ENCODE data around the gene TNP1. TPM values are rescaled to one million over a fixed set of nuclear protein-coding genes. Genes with fewer than 3 reads are reported as not detected.
A peak's percentile ranks its signal among the peaks of the same experiment; 100 is the strongest.

The TNP1 gene
- total RNA-seq, 2 donors from 2014 or later: not detected

GRCh38 chr2:216851486-216852090, 8.3 kb downstream of the TNP1 start:
- no peak for ATAC-seq
- DNase-seq: no peak
- intact Hi-C loops (cut with DNase I): no loop called here

GRCh38 chr2:216850665-216851322, 9.1 kb downstream of the TNP1 start:
- ATAC-seq: no peak
- no peak for DNase-seq
- intact Hi-C loops (cut with DNase I): no loop called here

- DNase-seq: peak; percentile 73
- ATAC-seq: peak; percentile 82 to 88
- intact Hi-C loops (cut with DNase I): no loop called here
These were observed 9.9 kb downstream of the TNP1 start for GRCh38 chr2:216849987-216850386.

GRCh38 chr2:216845426-216845825, 14.4 kb downstream of the TNP1 start:
- intact Hi-C loops (cut with DNase I): no loop called here
- ATAC-seq (no peak), DNase-seq (no peak)

- peak in 1 of 2 donors; percentile 72 for ATAC-seq
- peak; percentile 35 for DNase-seq
- intact Hi-C loops (cut with DNase I): no loop called here
These were observed 17.2 kb downstream of the TNP1 start for GRCh38 chr2:216842636-216843035.

GRCh38 chr2:216839688-216840087, 20.2 kb downstream of the TNP1 start:
- intact Hi-C loops (cut with DNase I): no loop called here
- ATAC-seq (no peak), DNase-seq (no peak)

- intact Hi-C loops (cut with DNase I): no loop called here
- DNase-seq: peak; percentile 25
- ATAC-seq: peak; percentile 64 to 74
These were observed 21.7 kb downstream of the TNP1 start for GRCh38 chr2:216838151-216838550.

- intact Hi-C loops (cut with DNase I): no loop called here
- DNase-seq (no peak), ATAC-seq (no peak)
These were observed 22.1 kb downstream of the TNP1 start for GRCh38 chr2:216837740-216838139.

GRCh38 chr2:216833061-216833460, 26.8 kb downstream of the TNP1 start:
- DNase-seq (no peak), ATAC-seq (peak; percentile 9 to 77)
- intact Hi-C loops (cut with DNase I): no loop called here

GRCh38 chr2:216830346-216830745, 29.5 kb downstream of the TNP1 start:
- intact Hi-C loops (cut with DNase I): no loop called here
- ATAC-seq: no peak
- no peak for DNase-seq

- intact Hi-C loops (cut with DNase I): no loop called here
- ATAC-seq (peak; percentile 87 to 92), DNase-seq (peak; percentile 89)
These were observed 30.3 kb downstream of the TNP1 start for GRCh38 chr2:216829533-216829932.

GRCh38 chr2:216827073-216827720, 32.7 kb downstream of the TNP1 start:
- no peak for DNase-seq
- ATAC-seq: peak; percentile 10 to 31
- intact Hi-C loops (cut with DNase I): no loop called here

- no peak for ATAC-seq
- no peak for DNase-seq
- intact Hi-C loops (cut with DNase I): no loop called here
These were observed 37.4 kb downstream of the TNP1 start for GRCh38 chr2:216822470-216822869.

GRCh38 chr2:216820709-216821108, 39.2 kb downstream of the TNP1 start:
- no peak for DNase-seq
- intact Hi-C loops (cut with DNase I): no loop called here

GRCh38 chr2:216819766-216820165, 40.1 kb downstream of the TNP1 start:
- intact Hi-C loops (cut with DNase I): no loop called here
- no peak for ATAC-seq
- DNase-seq: no peak

More at GRCh38 chr2:216820709-216821108, 39.2 kb downstream of the TNP1 start:
- ATAC-seq: no peak

- DNase-seq (no peak), ATAC-seq (no peak)
- intact Hi-C loops (cut with DNase I): no loop called here
These were observed 40.8 kb downstream of the TNP1 start for GRCh38 chr2:216819055-216819454.

- no peak for DNase-seq
- intact Hi-C loops (cut with DNase I): no loop called here
- ATAC-seq: peak in 1 of 2 donors; percentile 27
These were observed 49.3 kb downstream of the TNP1 start for GRCh38 chr2:216810399-216811160.
